ENCODE measurements around the gene PIR.

- TF ChIP-seq CTCF (IDR thresholded peaks at IDR 0.05) (no peak), ZFX (IDR thresholded peaks at IDR 0.05; ENCODE audit: borderline replicate concordance) (no peak)
Measured at GRCh38 chrX:15438332-15438731, 54.8 kb downstream of the PIR start.

All from 22Rv1 (cell line).